ENCODE measurements around the gene KIAA0825. TPM values are rescaled to one million over a fixed set of nuclear protein-coding genes. Genes with fewer than 3 reads are reported as not detected.

KIAA0825 gene
- total RNA-seq, 4 donors from 2014 or later, result 1.2 to 5.3 (median 4.0) TPM

DNA sequence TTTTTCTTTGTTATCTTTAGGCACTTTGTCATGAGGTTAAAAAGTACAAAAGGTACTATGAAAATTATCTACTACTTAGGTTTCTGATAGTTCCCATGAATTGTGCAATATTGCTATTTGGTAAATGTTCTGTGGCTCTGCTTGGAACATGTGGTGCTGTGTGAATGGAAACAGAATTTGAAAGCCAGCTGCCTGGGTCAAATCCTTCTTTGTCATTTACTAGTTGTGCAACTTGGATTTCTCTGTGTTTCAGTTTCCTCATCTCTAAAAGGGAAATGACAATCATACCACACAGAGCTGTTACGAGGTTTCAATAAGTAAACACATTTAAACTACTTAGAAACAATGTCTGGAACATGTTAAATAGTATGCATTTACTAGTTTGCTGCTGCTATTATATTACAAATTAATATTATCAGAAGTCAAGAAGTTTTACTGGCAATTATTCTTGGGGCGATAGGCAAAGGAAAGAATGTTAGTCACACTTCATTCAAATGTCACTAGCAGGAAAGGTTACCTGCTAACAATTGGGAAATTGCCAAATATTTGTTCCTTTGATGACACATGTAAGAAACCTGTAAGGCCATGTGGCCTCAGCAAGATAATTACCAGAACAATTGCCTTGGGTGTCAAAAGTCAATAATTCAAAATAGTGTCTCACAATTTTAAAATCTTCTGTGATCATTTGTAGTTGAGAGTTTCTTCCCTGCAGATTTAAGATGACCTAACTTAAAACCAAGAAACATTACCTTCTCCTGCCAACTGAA lies 184.8 kb downstream of the KIAA0825 start:
- peak overlapping the region in 2 of 4 donors; percentile 17 to 38 for H3K27ac ChIP-seq
- no peak overlapping the region for H3K4me3 ChIP-seq
- in situ Hi-C loops (cut with MboI; ENCODE audit: low pct_ligation_motif_present in 1 of 4, low pct_unique_long_range_greater_than_20kb in 1 of 4, low sequenced_read_pairs in 3 of 4), result no loop called here
- H3K36me3 ChIP-seq, result no peaks in the 10 kb centered on the region
- peaks cover 0 to 6% of the 10 kb centered on the region in 2 donors for H3K9me3 ChIP-seq
- no peaks in the 10 kb centered on the region for H3K27me3 ChIP-seq
- no peak for DNase-seq
- intact Hi-C loops (cut with DNase I; ENCODE audit: low total_unique reads), result no loop called here
- TF ChIP-seq POLR2AphosphoS5 (IDR thresholded peaks at IDR 0.05) (no peak), CTCF (IDR thresholded peaks at IDR 0.05) (no peak), POLR2A (IDR thresholded peaks at IDR 0.05) (no peak), EP300 (IDR thresholded peaks at IDR 0.05; ENCODE audit: low read depth) (no peak)
- peaks cover 0 to 2% (median 0%) of the 10 kb centered on the region in 4 donors for H3K4me1 ChIP-seq
- 58 to 75% methylated on average over 2 of the region's 2 CpGs for WGBS, 2 donors (ENCODE audit: low coverage in 1 of 2)

DNA sequence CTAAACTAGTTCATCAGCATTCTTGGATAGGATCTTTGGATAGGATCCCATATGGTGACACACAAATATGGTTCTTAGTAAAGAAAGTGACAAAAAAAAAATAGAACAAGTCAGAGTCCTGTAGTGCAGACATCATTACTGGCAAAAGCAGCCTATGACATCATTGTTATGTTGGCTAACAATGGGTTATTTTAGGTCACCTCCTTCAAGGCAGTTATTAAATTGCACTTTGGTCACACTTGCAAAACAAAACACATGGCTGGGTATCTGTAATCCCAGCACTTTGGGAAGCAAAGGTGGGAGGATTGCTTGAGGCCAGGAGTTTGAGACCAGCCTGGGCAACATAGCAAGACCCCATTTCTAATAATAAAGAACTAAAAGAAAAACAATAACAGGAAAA lies 185.9 kb downstream of the KIAA0825 start:
- no peak overlapping the region for H3K27ac ChIP-seq
- no peak for DNase-seq
- H3K27me3 ChIP-seq, result no peaks in the 10 kb centered on the region
- H3K36me3 ChIP-seq, result no peaks in the 10 kb centered on the region
- peaks cover 0 to 7% of the 10 kb centered on the region in 2 donors for H3K9me3 ChIP-seq
- intact Hi-C loops (cut with DNase I; ENCODE audit: low total_unique reads), result no loop called here
- TF ChIP-seq POLR2AphosphoS5 (IDR thresholded peaks at IDR 0.05) (peak in 1 of 3 donors; percentile 15), EP300 (IDR thresholded peaks at IDR 0.05; ENCODE audit: low read depth) (no peak), POLR2A (IDR thresholded peaks at IDR 0.05) (no peak), CTCF (IDR thresholded peaks at IDR 0.05) (no peak)
- H3K4me3 ChIP-seq, result no peak overlapping the region
- in situ Hi-C loops (cut with MboI; ENCODE audit: low pct_ligation_motif_present in 1 of 4, low pct_unique_long_range_greater_than_20kb in 1 of 4, low sequenced_read_pairs in 3 of 4), result no loop called here
- peaks cover 0 to 2% (median 0%) of the 10 kb centered on the region in 4 donors for H3K4me1 ChIP-seq

- intact Hi-C loops (cut with DNase I; ENCODE audit: low total_unique reads) (no loop called here), in situ Hi-C loops (cut with MboI; ENCODE audit: low pct_ligation_motif_present in 1 of 4, low pct_unique_long_range_greater_than_20kb in 1 of 4, low sequenced_read_pairs in 3 of 4) (no loop called here)
- Histone ChIP-seq H3K27me3 (no peaks in the 10 kb centered on the region), H3K4me3 (no peak overlapping the region), H3K4me1 (peaks cover 0 to 2% (median 0%) of the 10 kb centered on the region in 4 donors), H3K36me3 (no peaks in the 10 kb centered on the region), H3K9me3 (peaks cover 0 to 7% of the 10 kb centered on the region in 2 donors), H3K27ac (no peak overlapping the region)
- TF ChIP-seq POLR2AphosphoS5 (IDR thresholded peaks at IDR 0.05) (no peak), EP300 (IDR thresholded peaks at IDR 0.05; ENCODE audit: low read depth) (no peak), CTCF (IDR thresholded peaks at IDR 0.05) (no peak), POLR2A (IDR thresholded peaks at IDR 0.05) (no peak)
- DNase-seq, result no peak
These were observed 186.7 kb downstream of the KIAA0825 start for GRCh38 chr5:94431696-94432095.

- no peaks in the 10 kb centered on the region for H3K36me3 ChIP-seq
- no peak for DNase-seq
- H3K9me3 ChIP-seq, result peaks cover 0 to 7% of the 10 kb centered on the region in 2 donors
- no peaks in the 10 kb centered on the region for H3K27me3 ChIP-seq
- H3K4me3 ChIP-seq, result no peak overlapping the region
- 77% methylated on average over 6 of the region's 6 CpGs; no CpG with 5 or more reads in 1 of the 2 donors for WGBS, 2 donors (ENCODE audit: low coverage in 1 of 2)
- intact Hi-C loops (cut with DNase I; ENCODE audit: low total_unique reads) (no loop called here), in situ Hi-C loops (cut with MboI; ENCODE audit: low pct_ligation_motif_present in 1 of 4, low pct_unique_long_range_greater_than_20kb in 1 of 4, low sequenced_read_pairs in 3 of 4) (no loop called here)
- no peak overlapping the region for H3K27ac ChIP-seq
- peaks cover 0 to 2% (median 0%) of the 10 kb centered on the region in 4 donors for H3K4me1 ChIP-seq
- TF ChIP-seq EP300 (IDR thresholded peaks at IDR 0.05; ENCODE audit: low read depth) (no peak), POLR2AphosphoS5 (IDR thresholded peaks at IDR 0.05) (no peak), POLR2A (IDR thresholded peaks at IDR 0.05) (no peak), CTCF (IDR thresholded peaks at IDR 0.05) (no peak)
These were observed 188.8 kb downstream of the KIAA0825 start for GRCh38 chr5:94429566-94429965.
